CD14-positive monocyte (primary cell): ENCODE results near the gene PKM. TPM values are rescaled to one million over a fixed set of nuclear protein-coding genes. Genes with fewer than 3 reads are reported as not detected.

Experiments
- DNase-seq, 3 donors: peaks; one replicate each; pipeline ENCODE4 v3.0.0-alpha.2; 2011 to 2022
- H2AFZ ChIP-seq: 2 replicates; pipeline ENCODE4 v1.6.0; 2012; ENCODE audit warnings: mild to moderate bottlenecking, low read depth, low read length, inconsistent platforms; ENCODE audit not compliant: insufficient read depth, poor library complexity, severe bottlenecking
- H3K27ac ChIP-seq, 2 donors: 1 replicate in 1 of 2; 2 replicates in 1 of 2; pipeline ENCODE4 v1.5.1; 2012 to 2013; ENCODE audit warnings: low read length in 2 of 2, control low read depth in 1 of 2, inconsistent platforms in 1 of 2, low read depth in 1 of 2, mild to moderate bottlenecking in 1 of 2
- H3K27me3 ChIP-seq, 2 donors: one replicate each; pipeline versions ENCODE4 v1.6.0 to v1.6.1; 2011 to 2013; ENCODE audit warnings: low read length in 2 of 2; ENCODE audit not compliant: control insufficient read depth in 2 of 2, insufficient read depth in 2 of 2
- H3K36me3 ChIP-seq, 2 donors: replicated peaks in 1 of 2; 1 replicate in 1 of 2; 2 replicates in 1 of 2; pipeline versions ENCODE4 v1.5.1 to v1.6.1; 2012 to 2013; ENCODE audit warnings: low read length in 2 of 2, control low read depth in 1 of 2, inconsistent platforms in 1 of 2, mild to moderate bottlenecking in 1 of 2; ENCODE audit not compliant: insufficient read depth in 2 of 2, control insufficient read depth in 1 of 2
- H3K4me1 ChIP-seq, 2 donors: 1 replicate in 1 of 2; 2 replicates in 1 of 2; pipeline versions ENCODE4 v1.5.1 to v1.6.1; 2012 to 2013; ENCODE audit warnings: low read length in 2 of 2, control low read depth in 1 of 2, inconsistent platforms in 1 of 2, mild to moderate bottlenecking in 1 of 2, moderate library complexity in 1 of 2; ENCODE audit not compliant: insufficient read depth in 2 of 2, control insufficient read depth in 1 of 2
- H3K4me2 ChIP-seq: replicated peaks from 2 replicates; pipeline ENCODE3; 2012; ENCODE audit warnings: low read length, moderate library complexity, mild to moderate bottlenecking; ENCODE audit not compliant: poor library complexity, severe bottlenecking; ENCODE audit errors: extremely low read depth
- H3K4me3 ChIP-seq, 3 experiments: fragments of 200-600 bp in 1 of 3; sonication (generic) in 1 of 3; replicated peaks in 1 of 3; 1 replicate in 2 of 3; 2 replicates in 1 of 3; pipeline ENCODE4 v1.5.1; 2011 to 2013; ENCODE audit warnings: low read length in 3 of 3, mild to moderate bottlenecking in 3 of 3, control low read depth in 2 of 3, low read depth in 2 of 3, inconsistent platforms in 1 of 3, moderate library complexity in 1 of 3
- H3K79me2 ChIP-seq: 2 replicates; pipeline ENCODE4 v1.6.0; 2012; ENCODE audit warnings: mild to moderate bottlenecking, control low read depth, inconsistent platforms, low read length, moderate library complexity; ENCODE audit not compliant: insufficient read depth
- H3K9ac ChIP-seq: 2 replicates; pipeline ENCODE4 v1.6.0; 2017; ENCODE audit warnings: low read length, mild to moderate bottlenecking; ENCODE audit not compliant: insufficient read depth, poor library complexity, severe bottlenecking
- H3K9me3 ChIP-seq, 2 donors: replicated peaks in 1 of 2; 1 replicate in 1 of 2; 2 replicates in 1 of 2; pipeline versions ENCODE4 v1.5.1 to v1.6.1; 2012 to 2013; ENCODE audit warnings: low read length in 2 of 2, control low read depth in 1 of 2; ENCODE audit not compliant: control insufficient read depth in 1 of 2, insufficient read depth in 1 of 2
- H4K20me1 ChIP-seq: 2 replicates; pipeline ENCODE4 v1.6.0; 2012; ENCODE audit warnings: mild to moderate bottlenecking, low read length, control low read depth, moderate library complexity; ENCODE audit not compliant: insufficient read depth
- H3K27ac Mint-ChIP-seq, 7 donors: one replicate each; pipeline ENCODE4 v1.8.0; 2020; ENCODE audit warnings: mild to moderate bottlenecking in 7 of 7, mixed read lengths in 7 of 7, moderate library complexity in 6 of 7, inconsistent platforms in 2 of 7
- H3K27me3 Mint-ChIP-seq, 3 donors: one replicate each; pipeline ENCODE4 v1.8.0; 2021 to 2022; ENCODE audit warnings: low read depth in 3 of 3, mild to moderate bottlenecking in 3 of 3, mixed read lengths in 3 of 3, moderate library complexity in 3 of 3, inconsistent platforms in 1 of 3
- H3K36me3 Mint-ChIP-seq, 2 donors: one replicate each; pipeline ENCODE4 v1.8.0; 2020; ENCODE audit warnings: mixed read lengths in 2 of 2, inconsistent platforms in 1 of 2, mild to moderate bottlenecking in 1 of 2
- H3K4me1 Mint-ChIP-seq: one replicate; pipeline ENCODE4 v1.8.0; 2020; ENCODE audit warnings: mild to moderate bottlenecking, mixed read lengths
- H3K4me3 Mint-ChIP-seq, 2 donors: one replicate each; pipeline ENCODE4 v1.8.0; 2020; ENCODE audit warnings: mild to moderate bottlenecking in 2 of 2, mixed read lengths in 2 of 2, moderate library complexity in 1 of 2
- H3K9me3 Mint-ChIP-seq, 7 donors: one replicate each; pipeline ENCODE4 v1.8.0; 2020 to 2022; ENCODE audit warnings: mixed read lengths in 7 of 7, mild to moderate bottlenecking in 6 of 7, moderate library complexity in 6 of 7, inconsistent platforms in 2 of 7
- CTCF ChIP-seq: fragments of 200-600 bp; IDR thresholded peaks from one replicate; pipeline ENCODE4 v1.8.0; 2022; ENCODE audit warnings: antibody characterized with exemption, mild to moderate bottlenecking
- WGBS: methylation state at CpG from one replicate; pipeline ENCODE4 v1.1.5; 2013; ENCODE audit warnings: missing lambda C conversion rate; ENCODE audit not compliant: insufficient coverage; 5-methylcytosine and 5-hydroxymethylcytosine counted together
- intact Hi-C, 2 donors: fragments of 100-400 bp; cut with micrococcal nuclease; formaldehyde crosslinking; loops; one replicate each; pipeline versions ENCODE4 v1.15.0 to v1.15.1; 2023
- polyA plus RNA-seq, 3 donors: library from polyadenylated mRNA; depleted of rRNA in 1 of 3; unstranded in 2 of 3; stranded (reverse) in 1 of 3; fragments of 300-500 nt in 2 of 3; fragments of >200 nt in 1 of 3; fragmentation: Illumina TruSeq in 2 of 3; gene quantifications; 1 replicate in 2 of 3; 2 replicates in 1 of 3; pipeline ENCODE4 v1.2.3, GENCODE V29; 2012 to 2021

Gene PKM
- polyA plus RNA-seq, 3 donors: 544 to 999 (median 986) TPM

- peak overlapping the region in 1 of 7 donors; percentile 55 for H3K27ac Mint-ChIP-seq
- Histone ChIP-seq H2AFZ (no peak overlapping the region), H3K4me3 (no peak overlapping the region), H3K27me3 (no peaks in the 10 kb centered on the region), H3K9ac (no peak overlapping the region), H3K4me1 (peaks cover 15% of the 10 kb centered on the region in 2 donors), H3K9me3 (no peaks in the 10 kb centered on the region), H3K27ac (no peak overlapping the region), H3K36me3 (no peaks in the 10 kb centered on the region), H3K4me2 (no peak overlapping the region), H4K20me1 (no peaks in the 10 kb centered on the region), H3K79me2 (no peaks in the 10 kb centered on the region)
- no CpG with 5 or more reads among the region's 5 CpGs for WGBS
- intact Hi-C loops: no loop called here
- no peaks in the 10 kb centered on the region for H3K9me3 Mint-ChIP-seq
- peaks cover 14% of the 10 kb centered on the region for H3K4me1 Mint-ChIP-seq
- no peak for TF ChIP-seq CTCF
- H3K4me3 Mint-ChIP-seq: no peak overlapping the region
- no peak for DNase-seq
- H3K36me3 Mint-ChIP-seq: no peaks in the 10 kb centered on the region
- peaks cover 2 to 6% (median 3%) of the 10 kb centered on the region in 3 donors for H3K27me3 Mint-ChIP-seq
Observed at GRCh38 chr15:72160696-72161245, 70.2 kb downstream of the PKM start.

- no peaks in the 10 kb centered on the region for H3K9me3 Mint-ChIP-seq
- H3K4me3 Mint-ChIP-seq: no peak overlapping the region
- H3K27ac Mint-ChIP-seq: peak overlapping the region in 2 of 7 donors; percentile 36 to 57
Observed at GRCh38 chr15:72156928-72157327, 74.1 kb downstream of the PKM start.

More at GRCh38 chr15:72156928-72157327, 74.1 kb downstream of the PKM start:
- H3K79me2 ChIP-seq: no peaks in the 10 kb centered on the region
- no peak overlapping the region for H3K4me3 ChIP-seq
- no peaks in the 10 kb centered on the region for H3K36me3 ChIP-seq
- 83% methylated on average over 1 of the region's 2 CpGs for WGBS
- peak in 2 of 3 donors; percentile 20 to 28 for DNase-seq
- H3K4me2 ChIP-seq: no peak overlapping the region
- H2AFZ ChIP-seq: no peak overlapping the region
- Mint-ChIP-seq H3K27me3 (peaks cover 3 to 9% (median 3%) of the 10 kb centered on the region in 3 donors), H3K36me3 (no peaks in the 10 kb centered on the region), H3K4me1 (peaks cover 23% of the 10 kb centered on the region)
- peaks cover 20 to 23% of the 10 kb centered on the region in 2 donors for H3K4me1 ChIP-seq
- H4K20me1 ChIP-seq: no peaks in the 10 kb centered on the region
- no peak for TF ChIP-seq CTCF
- peak overlapping the region in 1 of 2 donors; percentile 34 for H3K27ac ChIP-seq
- H3K9me3 ChIP-seq: no peaks in the 10 kb centered on the region
- no peak overlapping the region for H3K9ac ChIP-seq
- no peaks in the 10 kb centered on the region for H3K27me3 ChIP-seq
- intact Hi-C loops: loop anchor here (2.0 to 10.0 kb wide), 3 partner anchors 375 to 412 kb away; no protein-coding TSS in a partner anchor
